ENCODE results near the gene TNFRSF14.

Gene TNFRSF14

GRCh38 chr1:2605509-2606395, 49.6 kb downstream of the TNFRSF14 start:
- no peak for DNase-seq (ENCODE audit: low read depth in 1 of 2, low spot score in 1 of 2)
- H3K4me3 ChIP-seq (replicated peaks; ENCODE audit: insufficient read depth, low read length) = no peak overlapping the region
- no peaks in the 10 kb centered on the region for H3K27me3 ChIP-seq (ENCODE audit: insufficient read depth, poor library complexity, severe bottlenecking)
- H3K27ac ChIP-seq (replicated peaks) = no peak overlapping the region
- TF ChIP-seq REST (IDR thresholded peaks at IDR 0.05; ENCODE audit: insufficient replicate concordance, low read depth) = no peak
- TF ChIP-seq GABPA (IDR thresholded peaks at IDR 0.05; ENCODE audit: low read depth) = no peak
- TF ChIP-seq SPI1 (IDR thresholded peaks at IDR 0.05; ENCODE audit: borderline replicate concordance, low read depth) = no peak
- no peak for TF ChIP-seq POLR2AphosphoS5 (IDR thresholded peaks at IDR 0.05; ENCODE audit: low read depth)
- no peak for TF ChIP-seq CTCF (IDR thresholded peaks at IDR 0.05; ENCODE audit: insufficient read depth, low read length)

- TF ChIP-seq CTCF (IDR thresholded peaks at IDR 0.05; ENCODE audit: insufficient read depth, low read length) (no peak), GABPA (IDR thresholded peaks at IDR 0.05; ENCODE audit: low read depth) (no peak), SPI1 (IDR thresholded peaks at IDR 0.05; ENCODE audit: borderline replicate concordance, low read depth) (no peak), POLR2AphosphoS5 (IDR thresholded peaks at IDR 0.05; ENCODE audit: low read depth) (no peak), REST (IDR thresholded peaks at IDR 0.05; ENCODE audit: insufficient replicate concordance, low read depth) (no peak)
- no peaks in the 10 kb centered on the region for H3K27me3 ChIP-seq (ENCODE audit: insufficient read depth, poor library complexity, severe bottlenecking)
- no peak for DNase-seq (ENCODE audit: low read depth in 1 of 2, low spot score in 1 of 2)
These were observed 50.3 kb downstream of the TNFRSF14 start for GRCh38 chr1:2606396-2606880.

GRCh38 chr1:2606881-2607621, 50.9 kb downstream of the TNFRSF14 start:
- H3K4me3 ChIP-seq (replicated peaks; ENCODE audit: insufficient read depth, low read length) = no peak overlapping the region
- no peak overlapping the region for H3K27ac ChIP-seq (replicated peaks)
- TF ChIP-seq REST (IDR thresholded peaks at IDR 0.05; ENCODE audit: insufficient replicate concordance, low read depth) = no peak
- DNase-seq (ENCODE audit: low read depth in 1 of 2, low spot score in 1 of 2) = no peak
- no peaks in the 10 kb centered on the region for H3K27me3 ChIP-seq (ENCODE audit: insufficient read depth, poor library complexity, severe bottlenecking)

More at GRCh38 chr1:2606396-2606880, 50.3 kb downstream of the TNFRSF14 start:
- Histone ChIP-seq H3K27ac (replicated peaks) (no peak overlapping the region), H3K4me3 (replicated peaks; ENCODE audit: insufficient read depth, low read length) (no peak overlapping the region)

Measured in HL-60 (cell line).